Ovary (tissue), 3 donors: Measurements from ENCODE around the gene SECISBP2L.

ENCODE experiments used
- CTCF ChIP-seq, 3 donors: fragments of 450-650 bp in 2 of 3; fragments of 200-600 bp in 1 of 3; IDR thresholded peaks; one replicate each; pipeline versions ENCODE4 v1.5.1 to v1.8.0; 2016 to 2022; ENCODE audit warnings: antibody characterized with exemption in 3 of 3, mild to moderate bottlenecking in 1 of 3
- EP300 ChIP-seq: sonication (generic); formaldehyde crosslinking; IDR thresholded peaks from one replicate; pipeline ENCODE4 v1.6.1; 2017; ENCODE audit warnings: antibody characterized with exemption
- POLR2A ChIP-seq: fragments of 450-650 bp; IDR thresholded peaks from one replicate; pipeline ENCODE4 v1.6.1; 2017; ENCODE audit warnings: antibody characterized with exemption, mild to moderate bottlenecking, moderate library complexity
- donor health status: DM: no; HTN: no; CAD: no.

- no peak for TF ChIP-seq CTCF (IDR thresholded peaks at IDR 0.05)
- no peak for TF ChIP-seq EP300
- TF ChIP-seq POLR2A, result no peak
Observed at GRCh38 chr15:49059491-49059890, 13.2 kb upstream of the SECISBP2L start.
